ENCODE results near the gene SKI.
"Not testable (repeated sequence)": the region's sequence is repeated elsewhere in the genome, so short reads cannot be mapped to it uniquely, and the experiment has no call there.

The SKI gene

GRCh38 chr1:2313651-2314261, 85.6 kb downstream of the SKI start:
- DNase-seq = no peak

DNA sequence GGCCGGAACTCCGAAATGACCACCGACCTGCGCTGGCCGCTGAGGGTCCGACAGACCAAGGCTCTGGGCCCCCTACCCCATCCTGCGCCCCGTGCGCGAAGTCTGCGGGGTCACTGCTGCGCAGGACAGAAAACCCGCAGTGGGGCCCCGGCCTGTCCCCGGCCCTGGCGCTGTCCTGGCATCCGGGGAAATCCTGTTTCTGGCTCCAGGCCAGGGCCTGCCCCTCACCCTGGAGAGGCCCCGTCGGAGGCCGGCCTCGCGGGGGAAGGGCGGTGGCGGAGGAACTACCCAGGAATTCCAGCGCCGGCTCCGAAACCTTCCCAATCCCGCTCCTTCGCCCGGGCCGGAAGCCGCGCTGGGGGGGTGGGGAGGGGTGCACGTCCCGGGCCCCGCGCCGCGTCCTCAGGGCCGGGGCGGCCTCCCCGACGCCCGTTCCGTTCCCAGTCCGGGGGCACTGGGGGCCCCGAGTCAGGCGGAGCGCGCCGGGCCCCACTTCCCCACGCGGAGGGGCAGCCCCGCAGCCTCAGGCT, 86.2 kb downstream of the SKI start:
- DNase-seq = no peak

DNA sequence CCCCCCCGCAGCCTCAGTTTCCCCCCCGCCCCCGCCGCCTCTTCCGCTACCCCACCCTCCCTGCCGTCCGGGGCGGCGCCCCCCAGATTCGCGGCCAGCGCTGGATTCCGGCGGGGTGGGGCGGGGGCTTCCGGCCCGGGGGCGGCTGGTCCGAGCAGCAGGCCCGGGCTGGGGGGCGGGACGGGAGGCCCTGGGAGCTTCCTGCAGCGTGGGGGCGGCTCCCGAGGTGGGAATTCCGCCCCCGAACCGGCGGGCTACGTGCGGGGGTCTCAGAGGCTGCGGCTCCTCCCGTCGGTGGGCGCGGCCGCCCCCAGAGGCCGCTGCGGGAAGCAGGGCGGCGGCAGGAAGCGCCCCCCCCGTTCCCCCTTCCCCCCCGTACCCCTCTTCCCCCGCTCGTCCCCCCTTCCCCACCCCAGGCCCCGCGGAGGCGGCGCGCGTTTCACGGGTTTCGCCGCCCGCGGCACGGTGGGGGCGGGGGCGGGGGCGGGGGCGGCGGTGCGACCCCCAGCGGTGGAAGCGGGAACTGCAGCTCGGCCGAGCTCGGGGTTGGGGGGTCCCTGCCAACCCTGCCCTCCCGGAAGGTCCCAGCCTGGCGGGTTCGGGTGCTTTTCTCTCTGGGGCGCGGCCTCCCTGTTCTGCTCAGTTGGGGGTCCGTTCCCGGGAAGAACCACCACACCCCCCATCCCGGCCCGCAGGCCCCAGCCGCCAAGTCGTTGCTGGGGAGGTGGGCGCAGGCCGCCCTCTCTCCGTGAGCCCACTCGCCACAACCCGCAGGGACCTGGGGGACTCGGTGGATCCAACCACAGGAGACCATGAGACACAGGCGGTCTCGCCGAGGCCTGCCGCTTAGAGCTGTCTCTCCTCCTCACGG, 86.9 kb downstream of the SKI start:
- no peak for DNase-seq

- DNase-seq = no peak
These were observed 87.7 kb downstream of the SKI start for GRCh38 chr1:2315674-2316450.

DNA sequence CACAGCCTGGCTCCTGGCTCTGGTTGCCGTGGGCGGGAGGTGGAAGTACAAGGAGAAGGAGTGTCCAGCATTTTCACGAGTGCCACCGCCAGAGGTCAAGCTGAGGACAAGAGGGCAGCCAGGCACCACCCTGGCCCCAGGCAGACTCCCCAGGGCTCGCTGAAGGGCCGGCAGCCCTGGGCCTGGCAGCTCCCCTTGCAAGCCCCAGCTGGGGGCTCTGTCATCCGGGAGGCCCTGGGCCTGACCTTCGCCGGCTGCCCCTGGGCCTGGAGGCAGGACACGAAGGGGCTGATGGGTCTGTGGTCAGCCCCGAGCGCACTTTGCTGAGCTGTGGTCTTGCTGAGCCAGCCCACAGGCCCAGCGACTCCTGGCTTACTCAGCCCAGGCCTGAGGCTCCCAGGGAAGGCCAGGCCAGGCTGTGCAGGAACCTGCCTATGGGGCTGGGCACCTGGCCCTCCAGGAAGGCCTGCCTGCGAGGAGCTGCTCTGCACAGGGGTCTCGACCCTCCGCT, 88.4 kb downstream of the SKI start:
- DNase-seq = no peak

GRCh38 chr1:2317230-2318065, 89.3 kb downstream of the SKI start:
- DNase-seq = no peak

- no peak for DNase-seq
These were observed 90.5 kb downstream of the SKI start for GRCh38 chr1:2318314-2319278.

DNA sequence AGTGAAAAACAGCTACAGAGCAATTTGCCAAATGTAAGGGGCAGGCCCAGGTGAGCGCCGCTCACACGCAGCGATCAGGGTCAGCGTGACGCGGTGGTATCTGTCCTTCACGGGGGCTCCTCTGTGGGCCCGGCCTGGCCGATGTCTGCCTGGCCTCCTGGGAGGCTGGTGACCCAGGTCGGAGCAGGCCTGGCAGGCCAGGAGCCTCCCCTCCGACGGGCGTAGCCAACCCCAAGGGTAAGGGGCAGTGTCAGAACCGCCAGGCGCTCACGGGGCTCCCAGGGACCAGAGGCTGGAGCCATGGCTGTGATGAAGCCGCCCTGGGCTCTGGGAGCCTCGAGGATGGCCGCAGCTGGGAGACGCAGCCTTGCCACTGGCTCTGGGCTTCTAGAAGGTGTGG, 91.2 kb downstream of the SKI start:
- no peak for DNase-seq

GRCh38 chr1:2320006-2320405, 91.9 kb downstream of the SKI start:
- no peak for DNase-seq

- no peak for DNase-seq
These were observed 92.9 kb downstream of the SKI start for GRCh38 chr1:2320760-2321667.

GRCh38 chr1:2322065-2322571, 94.0 kb downstream of the SKI start:
- no peak for DNase-seq

DNA sequence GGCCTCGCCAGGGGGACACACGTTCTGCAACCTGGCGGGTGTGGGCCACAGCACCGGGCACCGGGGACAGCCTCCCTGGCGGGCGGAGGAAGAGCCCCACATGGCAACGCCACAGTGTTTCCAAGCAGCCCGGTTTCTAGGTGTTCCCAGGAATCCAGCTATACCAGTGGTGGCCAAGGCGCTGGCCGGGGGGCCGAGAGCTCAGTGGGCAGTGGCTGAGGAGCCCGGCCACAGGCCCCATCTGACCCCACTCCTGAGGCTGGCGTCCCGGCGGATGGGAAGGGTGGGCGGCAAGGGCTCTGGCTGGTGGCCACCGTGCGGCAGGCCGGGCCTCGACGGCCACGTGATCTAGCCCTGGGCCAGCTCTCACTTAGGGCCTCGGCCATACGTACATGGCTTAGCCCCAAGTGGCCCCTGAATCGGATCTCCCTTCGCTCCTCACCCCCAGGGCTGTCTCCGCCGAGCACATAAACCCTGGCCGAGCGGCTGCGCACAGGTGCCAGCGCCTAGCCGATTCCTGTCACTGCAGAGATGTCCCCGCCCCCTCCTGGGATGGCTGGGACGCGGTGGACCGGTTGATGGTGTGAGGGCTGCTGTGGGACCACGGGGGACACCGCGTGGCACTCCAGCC, 94.6 kb downstream of the SKI start:
- no peak for DNase-seq

DNA sequence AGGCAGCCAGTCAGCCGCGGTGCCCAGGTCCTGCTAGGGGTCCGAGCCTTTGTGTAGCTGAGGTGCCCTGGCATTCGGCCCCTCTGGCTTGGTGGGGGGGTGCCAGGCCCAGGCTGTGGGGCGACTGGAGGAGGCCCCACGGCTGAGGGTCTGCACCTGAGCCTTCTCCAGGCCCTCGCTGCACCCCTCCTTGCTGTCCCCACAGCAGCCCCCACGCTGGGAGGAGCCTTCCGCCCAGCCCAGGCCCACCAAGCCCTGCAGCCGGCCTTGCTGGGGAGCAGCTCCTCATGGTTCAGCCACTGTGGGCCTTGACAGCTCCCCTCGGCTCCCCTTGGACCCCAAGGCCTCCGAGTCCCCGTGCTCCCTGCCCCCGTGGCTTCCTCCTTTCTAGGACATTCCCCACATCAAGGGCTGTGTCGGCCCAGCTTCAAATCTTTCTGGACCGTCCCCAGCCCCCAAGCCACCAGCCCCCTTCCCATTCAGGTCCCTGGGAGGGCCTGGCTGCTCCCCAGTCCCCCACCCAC, 95.4 kb downstream of the SKI start:
- DNase-seq = no peak

DNA sequence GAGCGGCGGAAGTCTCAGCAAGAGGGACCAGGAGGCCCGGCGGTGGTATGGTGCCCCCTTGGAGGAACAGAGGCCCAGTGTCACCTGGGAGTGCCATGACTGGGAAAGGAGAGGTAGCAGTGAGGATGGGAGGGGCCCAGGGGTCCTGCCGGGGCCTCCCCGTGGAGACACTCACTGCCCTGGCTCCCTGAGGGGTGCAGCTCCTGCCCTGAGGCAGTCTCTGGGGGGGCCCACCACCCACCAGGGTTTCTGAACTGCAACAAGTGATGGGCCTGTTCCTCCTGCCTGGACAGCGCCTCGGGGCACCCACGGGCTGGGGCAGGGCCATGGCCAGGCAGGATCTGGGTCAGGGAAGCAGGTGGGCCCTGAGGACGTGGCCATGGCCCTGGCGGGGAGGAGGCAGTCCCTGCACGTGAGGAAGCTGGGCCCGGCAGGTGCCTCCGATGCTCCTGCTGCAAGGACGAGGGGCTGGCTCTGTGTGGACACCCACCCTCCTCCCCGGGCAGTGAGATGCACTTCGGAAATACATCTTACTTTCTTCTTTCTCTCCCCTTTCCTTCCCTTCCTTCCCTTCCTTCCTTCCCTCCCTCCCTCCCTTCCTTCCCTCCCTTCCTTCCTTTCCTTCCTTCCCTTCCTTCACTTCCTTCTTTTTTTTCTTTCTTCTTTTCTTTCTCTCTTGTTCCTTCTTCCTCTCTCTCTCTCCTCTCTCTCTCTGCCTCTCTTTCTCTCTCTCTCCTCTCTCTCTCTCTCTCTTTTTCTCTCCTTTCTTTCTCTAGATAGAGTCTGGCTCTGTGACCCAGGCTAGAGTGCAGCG, 96.6 kb downstream of the SKI start:
- no peak for DNase-seq

DNA sequence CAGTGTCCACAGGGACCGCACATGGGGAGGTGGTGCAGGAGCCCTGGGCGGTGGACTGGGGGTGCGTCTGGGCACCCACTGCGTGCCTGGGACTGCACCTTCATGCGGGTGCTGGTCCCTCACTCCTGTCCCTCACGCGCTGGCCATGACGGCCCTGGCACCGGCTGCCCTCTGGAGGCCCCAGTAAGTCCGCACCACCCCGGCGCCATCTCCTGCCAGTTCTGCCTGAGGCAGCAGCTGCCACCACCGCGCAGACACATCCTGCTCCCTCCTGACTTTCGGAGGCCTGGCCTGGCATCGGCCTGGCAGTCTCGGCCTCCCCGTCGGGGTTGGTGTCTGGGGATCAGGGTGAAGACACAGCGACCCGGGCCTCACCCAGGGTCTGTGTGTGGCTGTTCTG, 98.4 kb downstream of the SKI start:
- DNase-seq = no peak

- not testable (repeated sequence) for DNase-seq
These were observed 99.0 kb downstream of the SKI start for GRCh38 chr1:2327162-2327561.

DNA sequence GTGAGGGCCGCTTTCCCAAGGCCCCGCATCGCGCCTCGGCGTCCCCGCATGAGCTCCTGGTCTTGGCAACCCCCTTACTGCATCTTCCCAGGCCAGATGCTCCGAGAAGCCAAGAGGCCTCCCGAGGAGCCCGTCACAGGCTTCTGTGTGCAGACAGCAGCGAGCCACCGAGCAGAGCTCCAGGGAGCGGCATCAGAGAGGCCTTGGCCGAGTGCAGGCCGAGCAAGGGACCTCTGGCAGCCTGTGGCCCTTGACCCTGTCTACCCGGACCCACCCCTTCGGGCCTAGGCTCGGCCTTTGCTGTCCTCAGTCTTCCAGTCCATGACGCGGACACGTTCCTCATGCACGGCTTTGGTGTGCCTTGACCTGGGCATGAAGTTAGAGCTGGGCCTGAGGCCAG, 99.7 kb downstream of the SKI start:
- no peak for DNase-seq

All from NCI-H1417 treated with DMSO at 0.1 percent for 48 hours (cell line).